Progenitor cell of endocrine pancreas (in vitro differentiated cells): Measurements from ENCODE around the gene ILDR1. TPM values are rescaled to one million over a fixed set of nuclear protein-coding genes. Genes with fewer than 3 reads are reported as not detected.

ENCODE experiments used
- DNase-seq: peaks from one replicate; pipeline ENCODE4 v3.0.0; 2021; ENCODE audit warnings: low spot score; ENCODE audit not compliant: unreplicated experiment
- H3K27ac Mint-ChIP-seq: 2 replicates; pipeline ENCODE4 v1.8.0; 2021; ENCODE audit warnings: mild to moderate bottlenecking, moderate library complexity, mixed read lengths
- H3K27me3 Mint-ChIP-seq: 2 replicates; pipeline ENCODE4 v1.8.0; 2021; ENCODE audit warnings: mixed read lengths
- H3K36me3 Mint-ChIP-seq: 2 replicates; pipeline ENCODE4 v1.8.0; 2022; ENCODE audit warnings: mixed read lengths; ENCODE audit not compliant: insufficient read depth
- H3K4me1 Mint-ChIP-seq: 2 replicates; pipeline ENCODE4 v1.8.0; 2021; ENCODE audit warnings: low read depth, mixed read lengths
- H3K4me3 Mint-ChIP-seq: 2 replicates; pipeline ENCODE4 v1.8.0; 2021; ENCODE audit warnings: low read depth, mild to moderate bottlenecking, moderate library complexity, mixed read lengths
- H3K9me3 Mint-ChIP-seq: 2 replicates; pipeline ENCODE4 v1.8.0; 2021; ENCODE audit warnings: low read depth, mixed read lengths
- CTCF ChIP-seq: fragments of 200-600 bp; sonication (generic); IDR thresholded peaks from one replicate; pipeline ENCODE4 v1.5.0; 2021; ENCODE audit warnings: antibody characterized with exemption, mild to moderate bottlenecking; ENCODE audit not compliant: unreplicated experiment
- total RNA-seq: library from RNA; stranded (reverse); gene quantifications from 2 replicates; pipeline ENCODE4 v1.2.1, GENCODE V29; 2021

Gene ILDR1
- total RNA-seq, 1 donor from 2014 or later: 5.0 TPM

DNA sequence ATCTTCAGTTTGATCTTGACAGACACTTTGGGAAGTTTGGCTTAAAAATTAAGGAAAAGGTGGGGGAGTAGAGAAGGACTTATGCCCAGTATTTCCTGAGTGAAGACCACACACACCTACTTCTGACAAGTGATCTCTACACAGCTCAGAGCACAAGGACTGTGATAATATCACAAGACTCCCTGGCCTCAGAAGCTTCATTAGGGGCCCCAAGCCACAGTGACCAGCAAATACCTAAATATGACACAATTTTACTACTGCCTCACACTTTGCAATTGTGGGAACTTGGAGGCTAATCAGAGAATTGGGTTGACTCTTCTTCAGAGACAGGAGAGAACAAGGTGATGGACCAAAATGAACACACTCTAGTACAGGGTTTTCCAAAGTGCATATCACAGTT is 2.6 kb downstream of the ILDR1 start:
- no peak for TF ChIP-seq CTCF
- Mint-ChIP-seq H3K4me3 (no peak overlapping the region), H3K27me3 (peaks cover 66% of the 10 kb centered on the region), H3K9me3 (no peaks in the 10 kb centered on the region), H3K36me3 (peaks cover 6% of the 10 kb centered on the region), H3K27ac (no peak overlapping the region), H3K4me1 (peaks cover 20% of the 10 kb centered on the region)
- DNase-seq: no peak

- no peak overlapping the region for H3K27ac Mint-ChIP-seq
- peaks cover 22% of the 10 kb centered on the region for H3K4me1 Mint-ChIP-seq
- TF ChIP-seq CTCF: no peak
Observed at GRCh38 chr3:122014741-122015140, 7.3 kb downstream of the ILDR1 start.

DNA sequence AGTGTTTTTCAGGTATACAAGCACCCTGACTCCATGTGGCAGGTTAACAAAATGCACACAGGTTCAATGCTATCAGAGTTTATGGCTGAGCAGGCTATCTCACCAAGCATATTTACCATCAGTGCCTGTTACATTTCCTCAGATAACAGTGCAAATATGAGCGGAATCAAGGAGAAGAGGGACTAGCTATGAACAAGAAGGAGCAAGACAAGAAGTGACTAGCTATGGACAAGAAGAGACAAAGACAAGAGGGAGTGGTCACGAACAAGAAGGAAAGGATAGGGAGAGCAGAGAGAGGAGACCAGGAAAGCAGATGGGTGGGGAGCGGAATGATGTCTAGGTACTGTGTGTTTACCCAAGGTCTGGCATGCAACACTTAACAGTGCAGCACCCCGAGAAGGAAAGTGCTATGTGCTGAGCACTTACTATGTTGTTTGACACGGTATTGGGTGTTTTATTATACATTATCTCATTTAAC is 8.6 kb downstream of the ILDR1 start:
- no peak for DNase-seq
- Mint-ChIP-seq H3K4me3 (no peak overlapping the region), H3K27me3 (peaks cover 69% of the 10 kb centered on the region), H3K27ac (peak overlapping the region; percentile 20), H3K9me3 (no peaks in the 10 kb centered on the region), H3K4me1 (peaks cover 20% of the 10 kb centered on the region), H3K36me3 (peaks cover 8% of the 10 kb centered on the region)
- TF ChIP-seq CTCF: no peak

More at GRCh38 chr3:122014741-122015140, 7.3 kb downstream of the ILDR1 start:
- H3K36me3 Mint-ChIP-seq: peaks cover 8% of the 10 kb centered on the region
- no peaks in the 10 kb centered on the region for H3K9me3 Mint-ChIP-seq
- no peak for DNase-seq
- H3K4me3 Mint-ChIP-seq: no peak overlapping the region
- H3K27me3 Mint-ChIP-seq: peaks cover 72% of the 10 kb centered on the region

DNA sequence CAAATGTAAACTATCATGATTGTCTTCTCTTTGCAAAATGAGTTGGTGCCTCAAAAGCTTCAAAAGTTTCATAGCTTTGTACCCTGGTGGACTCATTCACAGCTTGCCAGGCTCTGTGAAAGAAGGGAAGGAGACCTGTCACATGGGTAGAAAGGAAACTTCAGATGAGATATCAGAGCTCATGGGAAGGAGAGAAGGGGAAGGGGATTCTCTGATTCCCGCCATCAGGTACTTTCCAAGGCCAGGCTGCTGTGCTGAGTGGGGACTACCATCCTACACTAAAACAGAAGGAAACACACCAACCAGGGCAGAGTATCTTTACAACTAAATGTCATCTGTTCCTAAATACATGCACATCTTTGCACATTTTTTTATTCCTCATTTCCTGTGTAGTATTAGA is 9.2 kb downstream of the ILDR1 start:
- H3K36me3 Mint-ChIP-seq: peaks cover 8% of the 10 kb centered on the region
- DNase-seq: no peak
- H3K27me3 Mint-ChIP-seq: peaks cover 71% of the 10 kb centered on the region
- no peaks in the 10 kb centered on the region for H3K9me3 Mint-ChIP-seq
- H3K4me1 Mint-ChIP-seq: peaks cover 20% of the 10 kb centered on the region
- H3K4me3 Mint-ChIP-seq: no peak overlapping the region
- H3K27ac Mint-ChIP-seq: no peak overlapping the region
- no peak for TF ChIP-seq CTCF

- Mint-ChIP-seq H3K9me3 (no peaks in the 10 kb centered on the region), H3K27ac (peak overlapping the region; percentile 35), H3K36me3 (peaks cover 5% of the 10 kb centered on the region), H3K27me3 (peaks cover 74% of the 10 kb centered on the region), H3K4me3 (no peak overlapping the region), H3K4me1 (peaks cover 20% of the 10 kb centered on the region)
- DNase-seq: no peak
- TF ChIP-seq CTCF: no peak
Observed at GRCh38 chr3:122011396-122011795, 10.7 kb downstream of the ILDR1 start.
